Karpas-422 (cell line): Measurements from ENCODE around the gene NXPE3. TPM values are rescaled to one million over a fixed set of nuclear protein-coding genes. Genes with fewer than 3 reads are reported as not detected.

Experiments used
- DNase-seq: peaks from one replicate; pipeline ENCODE4 v3.0.0-alpha.2; 2015
- H2AFZ ChIP-seq: fragments of 200-600 bp; sonication (generic); 2 replicates; pipeline ENCODE4 v1.6.1; 2014; ENCODE audit warnings: antibody characterized with exemption, low read length, mixed read lengths
- H3K27ac ChIP-seq: fragments of 200-600 bp; sonication (generic); 2 replicates; pipeline ENCODE4 v1.5.1; 2014; ENCODE audit warnings: mild to moderate bottlenecking, low read length, moderate library complexity
- H3K27me3 ChIP-seq: fragments of 200-600 bp; sonication (generic); 2 replicates; pipeline ENCODE4 v1.6.1; 2014; ENCODE audit warnings: low read length, mixed read lengths
- H3K36me3 ChIP-seq: fragments of 200-600 bp; sonication (generic); 2 replicates; pipeline ENCODE4 v1.6.1; 2014; ENCODE audit warnings: low read length, mixed read lengths; ENCODE audit not compliant: insufficient read depth
- H3K4me1 ChIP-seq: fragments of 200-600 bp; sonication (generic); 2 replicates; pipeline ENCODE4 v1.6.1; 2014; ENCODE audit warnings: mild to moderate bottlenecking, low read length, mixed read lengths
- H3K4me2 ChIP-seq: fragments of 200-600 bp; sonication (generic); 2 replicates; pipeline ENCODE4 v1.6.1; 2014; ENCODE audit warnings: low read length, low read depth, mild to moderate bottlenecking; ENCODE audit not compliant: poor library complexity, severe bottlenecking
- H3K4me3 ChIP-seq: fragments of 200-600 bp; sonication (generic); 2 replicates; pipeline ENCODE4 v1.5.1; 2014; ENCODE audit warnings: mild to moderate bottlenecking, antibody characterized with exemption, low read length, mixed read lengths
- H3K79me2 ChIP-seq: fragments of 200-600 bp; sonication (generic); 2 replicates; pipeline ENCODE4 v1.6.1; 2014; ENCODE audit warnings: mild to moderate bottlenecking, low read length, mixed read lengths
- H3K9ac ChIP-seq: fragments of 200-600 bp; sonication (generic); 2 replicates; pipeline ENCODE4 v1.6.0; 2014; ENCODE audit warnings: low read length
- H3K9me2 ChIP-seq: fragments of 200-600 bp; sonication (generic), shearing (Covaris generic); replicated peaks from 2 replicates; pipeline ENCODE4 v1.6.0; 2014; ENCODE audit warnings: mild to moderate bottlenecking, low read length, moderate library complexity; ENCODE audit not compliant: insufficient read depth
- H3K9me3 ChIP-seq: fragments of 300-700, 200-600 bp; sonication (generic); 2 replicates; pipeline ENCODE4 v1.6.1; 2014; ENCODE audit warnings: low read length, mixed read lengths
- H4K20me1 ChIP-seq: fragments of 200-600 bp; sonication (generic); 2 replicates; pipeline ENCODE4 v1.6.1; 2014; ENCODE audit warnings: mild to moderate bottlenecking, antibody characterized with exemption, low read length, low read depth; ENCODE audit not compliant: insufficient read depth
- total RNA-seq: library from RNA; depleted of rRNA; stranded (reverse); fragments of >200 nt; shearing (Covaris generic); gene quantifications from 2 replicates; pipeline ENCODE4 v1.2.3, GENCODE V29; 2014; ENCODE audit warnings: low replicate concordance

NXPE3 gene
- total RNA-seq, 1 experiment from 2014 or later: 20.2 TPM

GRCh38 chr3:101848326-101848725 lies 69.3 kb downstream of the NXPE3 start:
- Histone ChIP-seq H4K20me1 (no peaks in the 10 kb centered on the region), H3K4me1 (peaks cover 18% of the 10 kb centered on the region), H3K4me3 (no peak overlapping the region), H3K4me2 (peak overlapping the region; percentile 99), H3K9me2 (no peaks in the 10 kb centered on the region), H3K9ac (no peak overlapping the region), H3K27ac (no peak overlapping the region), H3K9me3 (no peaks in the 10 kb centered on the region), H3K27me3 (0 out of 2 replicates have a peak, but pooled peaks cover 3% of the 10 kb centered on the region), H3K36me3 (no peaks in the 10 kb centered on the region), H2AFZ (no peak overlapping the region), H3K79me2 (no peaks in the 10 kb centered on the region)
- no peak for DNase-seq

DNA sequence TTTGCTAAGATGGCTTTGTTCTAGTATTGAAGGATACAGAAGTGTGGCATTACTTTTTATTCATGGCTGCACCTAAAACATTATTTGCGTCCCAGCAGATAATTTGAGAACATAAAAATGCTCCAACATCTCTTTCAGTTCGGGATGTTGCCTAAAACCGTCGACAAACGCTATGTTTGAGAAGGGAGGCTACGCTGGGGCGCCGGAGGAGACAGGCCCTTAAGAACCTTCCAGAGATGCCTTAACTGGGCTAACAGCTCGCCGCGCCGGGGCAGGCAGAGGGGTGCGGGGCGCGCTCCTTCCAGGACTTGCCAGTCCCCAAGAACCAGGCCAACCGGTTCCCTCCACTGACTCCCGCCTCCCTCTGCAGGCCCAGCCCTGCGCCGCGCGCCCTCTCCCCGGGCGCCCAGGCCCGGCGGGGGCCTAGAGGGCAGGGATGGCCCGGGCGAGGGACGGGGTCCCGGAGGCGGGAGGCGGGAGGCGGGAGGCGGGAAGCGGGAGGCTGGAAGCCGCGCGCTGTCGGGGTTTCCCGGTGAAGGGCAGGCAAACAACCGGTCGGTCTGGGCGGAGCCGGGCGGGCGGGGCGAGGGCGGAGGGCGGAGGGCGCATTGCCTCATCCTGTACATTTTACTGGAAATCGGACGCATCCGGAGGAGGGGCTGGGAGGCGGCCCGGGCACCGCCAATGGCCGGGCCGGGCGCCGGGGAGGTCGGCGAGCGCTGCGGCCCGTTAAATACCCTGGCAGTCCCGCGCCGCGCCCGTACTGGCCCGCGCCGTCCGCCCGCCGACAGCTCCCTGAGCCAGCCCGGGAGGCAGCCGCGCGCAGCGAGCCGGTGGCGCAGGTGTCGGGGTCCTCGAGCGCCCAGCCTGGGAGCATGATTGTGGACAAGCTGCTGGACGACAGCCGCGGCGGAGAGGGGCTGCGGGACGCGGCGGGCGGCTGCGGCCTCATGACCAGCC lies 70.0 kb downstream of the NXPE3 start, which contains the start of gene NFKBIZ:
NFKBIZ (plus strand) TSS at position 761 of the 960 bp plus-strand sequence; CDS start at position 876, 115 bp downstream.
- DNase-seq: peak; percentile 91
- Histone ChIP-seq H3K36me3 (no peaks in the 10 kb centered on the region), H3K27me3 (0 out of 2 replicates have a peak, but pooled peaks cover 3% of the 10 kb centered on the region), H4K20me1 (no peaks in the 10 kb centered on the region), H3K9me2 (no peaks in the 10 kb centered on the region), H3K27ac (no peak within 1 kb of the TSS), H2AFZ (peak within 1 kb of the TSS; percentile 78), H3K4me1 (peaks cover 18% of the 10 kb centered on the region), H3K79me2 (no peaks in the 10 kb centered on the region), H3K9me3 (no peaks in the 10 kb centered on the region), H3K9ac (peak within 1 kb of the TSS; percentile 72), H3K4me2 (peak within 1 kb of the TSS; percentile 99), H3K4me3 (peak within 1 kb of the TSS; percentile 81)

GRCh38 chr3:101849714-101850245 lies 70.8 kb downstream of the NXPE3 start:
- Histone ChIP-seq H3K9me3 (no peaks in the 10 kb centered on the region), H3K4me1 (peaks cover 18% of the 10 kb centered on the region), H3K27ac (no peak overlapping the region), H3K27me3 (0 out of 2 replicates have a peak, but pooled peaks cover 3% of the 10 kb centered on the region), H3K36me3 (no peaks in the 10 kb centered on the region), H3K9ac (peak overlapping the region; percentile 72), H3K4me2 (peak overlapping the region; percentile 99), H2AFZ (peak overlapping the region; percentile 78; the same call in 1 of the 2 replicates), H3K4me3 (peak overlapping the region; percentile 81), H4K20me1 (no peaks in the 10 kb centered on the region), H3K79me2 (no peaks in the 10 kb centered on the region), H3K9me2 (no peaks in the 10 kb centered on the region)
- peak; percentile 65 for DNase-seq

- Histone ChIP-seq H3K4me2 (peak overlapping the region; percentile 99), H3K36me3 (no peaks in the 10 kb centered on the region), H3K27ac (no peak overlapping the region), H3K4me3 (peak overlapping the region; percentile 81), H3K27me3 (0 out of 2 replicates have a peak, but pooled peaks cover 3% of the 10 kb centered on the region), H2AFZ (peak overlapping the region; percentile 78; the same call in 1 of the 2 replicates), H3K9me3 (no peaks in the 10 kb centered on the region), H3K79me2 (no peaks in the 10 kb centered on the region), H3K9ac (peak overlapping the region; percentile 72), H4K20me1 (no peaks in the 10 kb centered on the region), H3K4me1 (peaks cover 18% of the 10 kb centered on the region), H3K9me2 (no peaks in the 10 kb centered on the region)
- DNase-seq: peak; percentile 46
Measured at GRCh38 chr3:101850246-101851051, 71.4 kb downstream of the NXPE3 start.

GRCh38 chr3:101851072-101851770 lies 72.2 kb downstream of the NXPE3 start:
- Histone ChIP-seq H3K9me3 (no peaks in the 10 kb centered on the region), H3K27ac (no peak overlapping the region), H3K9ac (no peak overlapping the region), H3K4me1 (peaks cover 18% of the 10 kb centered on the region), H3K27me3 (0 out of 2 replicates have a peak, but pooled peaks cover 3% of the 10 kb centered on the region), H3K4me2 (peak overlapping the region; percentile 99), H4K20me1 (no peaks in the 10 kb centered on the region), H2AFZ (no peak overlapping the region), H3K4me3 (peak overlapping the region; percentile 81; the same call in 1 of the 2 replicates), H3K36me3 (no peaks in the 10 kb centered on the region), H3K79me2 (no peaks in the 10 kb centered on the region), H3K9me2 (no peaks in the 10 kb centered on the region)
- no peak for DNase-seq

- Histone ChIP-seq H2AFZ (no peak overlapping the region), H3K9ac (no peak overlapping the region), H3K9me2 (no peaks in the 10 kb centered on the region), H3K4me1 (peaks cover 18% of the 10 kb centered on the region), H3K9me3 (no peaks in the 10 kb centered on the region), H3K27me3 (0 out of 2 replicates have a peak, but pooled peaks cover 3% of the 10 kb centered on the region), H3K4me3 (no peak overlapping the region), H3K4me2 (no peak overlapping the region), H3K27ac (no peak overlapping the region), H3K36me3 (no peaks in the 10 kb centered on the region), H3K79me2 (no peaks in the 10 kb centered on the region), H4K20me1 (no peaks in the 10 kb centered on the region)
- no peak for DNase-seq
Measured at GRCh38 chr3:101851850-101852714, 73.1 kb downstream of the NXPE3 start.
